Measurements from ENCODE around the gene VWA8.
"Not testable (repeated sequence)": the region's sequence is repeated elsewhere in the genome, so short reads cannot be mapped to it uniquely, and the experiment has no call there.

The VWA8 gene

GRCh38 chr13:41639955-41640780 is 320.7 kb downstream of the VWA8 start:
- no peak for DNase-seq

- no peak for DNase-seq
Observed at GRCh38 chr13:41639237-41639904, 321.5 kb downstream of the VWA8 start.

GRCh38 chr13:41637586-41637985 is 323.3 kb downstream of the VWA8 start:
- DNase-seq = no peak

GRCh38 chr13:41637032-41637431 is 323.9 kb downstream of the VWA8 start:
- not testable (repeated sequence) for DNase-seq

GRCh38 chr13:41636590-41636989 is 324.3 kb downstream of the VWA8 start:
- DNase-seq = not testable (repeated sequence)

GRCh38 chr13:41634407-41634806 is 326.5 kb downstream of the VWA8 start:
- DNase-seq = no peak

GRCh38 chr13:41633776-41634175 is 327.1 kb downstream of the VWA8 start:
- no peak for DNase-seq

GRCh38 chr13:41631296-41631965 is 329.5 kb downstream of the VWA8 start:
- DNase-seq = no peak

- no peak for DNase-seq
Observed at GRCh38 chr13:41627425-41627824, 333.5 kb downstream of the VWA8 start.

- no peak for DNase-seq
Observed at GRCh38 chr13:41624041-41624440, 336.9 kb downstream of the VWA8 start.

- no peak for DNase-seq
Observed at GRCh38 chr13:41622432-41623429, 338.2 kb downstream of the VWA8 start.

GRCh38 chr13:41621716-41622431 is 339.0 kb downstream of the VWA8 start:
- no peak for DNase-seq

- not testable (repeated sequence) for DNase-seq
Observed at GRCh38 chr13:41617633-41618032, 343.3 kb downstream of the VWA8 start.

GRCh38 chr13:41616151-41616550 is 344.8 kb downstream of the VWA8 start:
- no peak for DNase-seq

- DNase-seq = no peak
Observed at GRCh38 chr13:41615528-41615855, 345.4 kb downstream of the VWA8 start.

- DNase-seq = no peak
Observed at GRCh38 chr13:41614671-41615527, 346.0 kb downstream of the VWA8 start.

GRCh38 chr13:41613984-41614661 is 346.8 kb downstream of the VWA8 start:
- DNase-seq = no peak

- no peak for DNase-seq
Observed at GRCh38 chr13:41613471-41613870, 347.4 kb downstream of the VWA8 start.

GRCh38 chr13:41611385-41611784 is 349.5 kb downstream of the VWA8 start:
- DNase-seq = no peak

- no peak for DNase-seq
Observed at GRCh38 chr13:41610404-41610803, 350.5 kb downstream of the VWA8 start.
